Esophagus squamous epithelium (tissue), 4 donors: ENCODE results near the gene NUDT6.
"Not testable (repeated sequence)": the region's sequence is repeated elsewhere in the genome, so short reads cannot be mapped to it uniquely, and the experiment has no call there.

Experiments used
- POLR2A ChIP-seq, 4 donors: fragments of 450-650 bp; IDR thresholded peaks; one replicate each; pipeline ENCODE4 v1.6.1; 2017; ENCODE audit warnings: antibody characterized with exemption in 4 of 4, mild to moderate bottlenecking in 4 of 4, moderate library complexity in 3 of 4
- TF ChIP-seq, protein P1 (sequence below), 6 experiments: fragments of 450-650 bp in 4 of 6; fragments of 200-600 bp in 2 of 6; sonication (generic) in 2 of 6; IDR thresholded peaks; one replicate each; pipeline ENCODE4 v1.5.1; 2016 to 2019; ENCODE audit warnings: antibody characterized with exemption in 6 of 6, mild to moderate bottlenecking in 4 of 6, moderate library complexity in 4 of 6

DNA sequence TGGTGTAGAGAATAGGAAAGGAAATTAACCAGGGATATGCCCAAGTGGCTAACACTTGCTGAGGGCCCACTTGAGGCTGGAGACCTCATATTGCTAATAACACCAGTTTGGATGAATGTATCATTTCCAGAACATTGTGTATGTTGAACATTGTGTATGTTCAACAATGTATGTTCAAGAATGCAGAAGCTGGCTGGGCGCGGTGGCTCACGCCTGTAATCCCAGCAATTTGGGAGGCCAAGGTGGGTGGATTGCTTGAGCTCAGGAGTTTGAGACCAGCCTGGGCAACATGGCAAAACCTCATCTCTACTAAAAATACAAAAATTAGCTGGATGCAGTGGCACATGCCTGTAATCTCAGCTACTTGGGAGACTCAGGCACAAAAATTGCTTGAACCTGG is 72.6 kb downstream of the NUDT6 start:
- TF ChIP-seq POLR2A (IDR thresholded peaks at IDR 0.05) = not testable (repeated sequence)
- TF ChIP-seq, protein P1, sequence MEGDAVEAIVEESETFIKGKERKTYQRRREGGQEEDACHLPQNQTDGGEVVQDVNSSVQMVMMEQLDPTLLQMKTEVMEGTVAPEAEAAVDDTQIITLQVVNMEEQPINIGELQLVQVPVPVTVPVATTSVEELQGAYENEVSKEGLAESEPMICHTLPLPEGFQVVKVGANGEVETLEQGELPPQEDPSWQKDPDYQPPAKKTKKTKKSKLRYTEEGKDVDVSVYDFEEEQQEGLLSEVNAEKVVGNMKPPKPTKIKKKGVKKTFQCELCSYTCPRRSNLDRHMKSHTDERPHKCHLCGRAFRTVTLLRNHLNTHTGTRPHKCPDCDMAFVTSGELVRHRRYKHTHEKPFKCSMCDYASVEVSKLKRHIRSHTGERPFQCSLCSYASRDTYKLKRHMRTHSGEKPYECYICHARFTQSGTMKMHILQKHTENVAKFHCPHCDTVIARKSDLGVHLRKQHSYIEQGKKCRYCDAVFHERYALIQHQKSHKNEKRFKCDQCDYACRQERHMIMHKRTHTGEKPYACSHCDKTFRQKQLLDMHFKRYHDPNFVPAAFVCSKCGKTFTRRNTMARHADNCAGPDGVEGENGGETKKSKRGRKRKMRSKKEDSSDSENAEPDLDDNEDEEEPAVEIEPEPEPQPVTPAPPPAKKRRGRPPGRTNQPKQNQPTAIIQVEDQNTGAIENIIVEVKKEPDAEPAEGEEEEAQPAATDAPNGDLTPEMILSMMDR (IDR thresholded peaks at IDR 0.05) = not testable (repeated sequence)
